Activated CD4-positive, alpha-beta T cell treated with anti-CD3 and anti-CD28 coated beads, Interleukin-2, amount 50 U/mL, for 1 hour (primary cell): ENCODE results near the gene DYNC2H1.

Source experiments
- DNase-seq: peaks from one replicate; pipeline ENCODE4 v3.0.0-alpha.2; 2020

Gene DYNC2H1, protein sequence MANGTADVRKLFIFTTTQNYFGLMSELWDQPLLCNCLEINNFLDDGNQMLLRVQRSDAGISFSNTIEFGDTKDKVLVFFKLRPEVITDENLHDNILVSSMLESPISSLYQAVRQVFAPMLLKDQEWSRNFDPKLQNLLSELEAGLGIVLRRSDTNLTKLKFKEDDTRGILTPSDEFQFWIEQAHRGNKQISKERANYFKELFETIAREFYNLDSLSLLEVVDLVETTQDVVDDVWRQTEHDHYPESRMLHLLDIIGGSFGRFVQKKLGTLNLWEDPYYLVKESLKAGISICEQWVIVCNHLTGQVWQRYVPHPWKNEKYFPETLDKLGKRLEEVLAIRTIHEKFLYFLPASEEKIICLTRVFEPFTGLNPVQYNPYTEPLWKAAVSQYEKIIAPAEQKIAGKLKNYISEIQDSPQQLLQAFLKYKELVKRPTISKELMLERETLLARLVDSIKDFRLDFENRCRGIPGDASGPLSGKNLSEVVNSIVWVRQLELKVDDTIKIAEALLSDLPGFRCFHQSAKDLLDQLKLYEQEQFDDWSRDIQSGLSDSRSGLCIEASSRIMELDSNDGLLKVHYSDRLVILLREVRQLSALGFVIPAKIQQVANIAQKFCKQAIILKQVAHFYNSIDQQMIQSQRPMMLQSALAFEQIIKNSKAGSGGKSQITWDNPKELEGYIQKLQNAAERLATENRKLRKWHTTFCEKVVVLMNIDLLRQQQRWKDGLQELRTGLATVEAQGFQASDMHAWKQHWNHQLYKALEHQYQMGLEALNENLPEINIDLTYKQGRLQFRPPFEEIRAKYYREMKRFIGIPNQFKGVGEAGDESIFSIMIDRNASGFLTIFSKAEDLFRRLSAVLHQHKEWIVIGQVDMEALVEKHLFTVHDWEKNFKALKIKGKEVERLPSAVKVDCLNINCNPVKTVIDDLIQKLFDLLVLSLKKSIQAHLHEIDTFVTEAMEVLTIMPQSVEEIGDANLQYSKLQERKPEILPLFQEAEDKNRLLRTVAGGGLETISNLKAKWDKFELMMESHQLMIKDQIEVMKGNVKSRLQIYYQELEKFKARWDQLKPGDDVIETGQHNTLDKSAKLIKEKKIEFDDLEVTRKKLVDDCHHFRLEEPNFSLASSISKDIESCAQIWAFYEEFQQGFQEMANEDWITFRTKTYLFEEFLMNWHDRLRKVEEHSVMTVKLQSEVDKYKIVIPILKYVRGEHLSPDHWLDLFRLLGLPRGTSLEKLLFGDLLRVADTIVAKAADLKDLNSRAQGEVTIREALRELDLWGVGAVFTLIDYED (N-terminal part only)

DNA sequence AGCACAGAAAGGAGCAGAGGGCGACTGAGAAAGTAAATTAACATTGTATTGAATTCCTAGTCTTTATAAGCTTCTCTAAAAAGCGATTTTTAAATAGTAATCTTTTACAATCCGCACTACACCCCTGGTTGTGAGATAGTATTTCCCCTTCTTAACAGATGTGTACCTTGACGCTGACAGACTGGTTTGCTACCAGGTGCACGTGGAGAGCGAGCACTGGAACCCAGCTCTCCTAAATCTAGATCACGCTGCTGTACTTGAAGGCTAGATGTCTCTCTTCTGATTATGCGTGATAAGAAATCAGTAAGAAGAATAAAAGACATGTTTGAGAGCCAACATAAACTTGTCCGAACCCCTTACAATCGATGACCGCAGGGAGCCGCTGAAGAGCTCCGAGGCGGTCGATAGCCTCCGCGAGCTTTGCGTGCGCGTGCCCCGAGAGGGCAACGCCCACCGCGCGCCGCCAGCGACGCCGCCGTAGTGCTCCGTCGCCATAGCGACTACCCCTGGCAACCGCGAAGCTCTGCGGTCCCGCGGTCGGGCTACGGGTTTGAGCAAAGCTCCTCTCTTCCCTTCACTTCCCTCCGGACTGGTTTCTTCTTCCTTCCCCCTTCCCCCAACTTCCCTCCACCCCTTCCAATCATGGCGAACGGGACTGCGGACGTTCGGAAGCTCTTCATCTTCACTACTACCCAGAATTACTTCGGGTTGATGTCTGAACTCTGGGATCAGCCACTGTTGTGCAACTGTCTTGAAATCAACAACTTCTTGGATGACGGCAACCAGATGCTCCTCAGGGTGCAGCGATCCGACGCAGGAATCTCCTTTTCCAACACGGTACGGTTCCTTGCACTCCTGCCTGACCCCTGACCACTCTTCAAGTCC, at the start of gene DYNC2H1:
Gene DYNC2H1 (plus strand): TSS at position 494 of the 885 bp plus-strand sequence. CDS start 149 bp downstream, at position 643.
- peak; percentile 85 for DNase-seq

DNA sequence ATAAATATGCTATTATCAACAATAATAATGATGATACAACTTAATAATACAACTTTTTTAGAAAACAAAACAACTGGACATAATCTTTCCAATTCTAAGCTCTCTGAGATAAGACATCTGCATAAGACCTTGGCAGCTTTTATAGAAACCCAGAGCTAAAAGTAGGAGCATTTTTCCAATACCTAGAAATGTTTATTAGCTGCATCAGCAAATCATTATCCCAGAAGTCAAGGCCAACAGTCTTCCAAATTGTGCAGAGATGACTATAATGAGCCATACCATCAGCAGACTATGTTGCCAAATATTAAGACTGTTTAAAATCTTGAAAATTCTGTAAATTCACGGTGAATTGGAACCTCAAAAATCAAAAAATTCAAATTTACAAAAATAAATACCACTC, 47.6 kb upstream of the DYNC2H1 start:
- DNase-seq: no peak

GRCh38 chr11:103067118-103067517, 42.1 kb upstream of the DYNC2H1 start:
- DNase-seq: no peak

GRCh38 chr11:103069367-103069766, 39.9 kb upstream of the DYNC2H1 start:
- DNase-seq: no peak

- no peak for DNase-seq
Observed at GRCh38 chr11:103070142-103070541, 39.1 kb upstream of the DYNC2H1 start.

DNA sequence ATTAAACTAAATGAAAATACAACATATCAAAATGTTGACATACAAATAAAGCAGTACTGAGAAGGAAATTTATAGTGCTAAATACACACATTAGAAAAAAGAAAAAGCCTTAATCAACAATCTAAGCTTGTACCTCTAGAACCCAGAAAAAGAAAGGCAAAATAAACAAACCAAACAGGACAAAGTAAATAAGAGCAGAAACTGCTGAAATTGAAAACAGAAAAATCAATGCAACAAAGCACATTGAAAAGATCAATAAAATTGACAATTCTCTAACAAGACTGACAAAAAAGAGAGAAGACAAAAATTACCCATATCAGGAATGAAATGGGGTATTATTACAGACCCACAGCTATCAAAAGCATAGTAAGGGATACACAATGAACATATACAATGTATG, 38.2 kb upstream of the DYNC2H1 start:
- no peak for DNase-seq

DNA sequence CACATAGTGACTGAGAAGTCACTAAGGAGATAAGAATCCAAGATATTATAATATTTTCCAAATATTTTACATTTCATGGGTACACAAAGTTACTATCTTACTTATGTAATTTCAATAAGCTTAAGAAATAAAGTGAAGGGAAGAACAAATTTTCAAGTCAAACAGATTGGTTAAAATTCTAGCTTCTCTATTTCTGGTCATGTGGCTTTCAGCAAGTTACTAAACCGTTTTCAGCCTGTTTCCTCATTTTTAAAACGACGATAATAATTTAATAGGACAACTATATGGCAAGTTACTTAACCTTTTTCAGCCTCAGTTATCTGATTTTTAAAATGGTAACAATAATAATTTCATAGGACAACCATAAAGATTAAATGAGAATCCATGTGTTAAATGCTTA, 32.9 kb upstream of the DYNC2H1 start:
- DNase-seq: no peak

DNA sequence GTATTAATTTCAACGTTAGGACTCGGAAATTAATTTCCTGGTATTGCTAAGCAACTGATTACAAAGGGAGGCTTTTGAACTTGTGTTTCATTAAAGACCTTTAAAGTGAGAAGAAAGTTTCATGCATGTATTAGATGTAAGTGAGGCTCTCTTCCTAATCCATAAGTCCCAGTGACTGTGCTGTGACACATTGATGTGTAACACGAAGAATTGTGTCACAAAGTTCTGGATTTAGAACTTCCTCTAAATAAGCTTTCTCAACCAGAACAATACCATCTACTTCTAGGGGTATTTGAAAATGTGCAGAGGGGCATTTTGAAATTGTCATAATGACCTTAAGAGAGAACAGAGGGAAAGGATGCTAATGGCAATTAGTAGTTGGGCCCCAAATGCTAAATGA, 31.7 kb upstream of the DYNC2H1 start:
- no peak for DNase-seq

GRCh38 chr11:103078710-103079109, 30.5 kb upstream of the DYNC2H1 start:
- DNase-seq: no peak

DNA sequence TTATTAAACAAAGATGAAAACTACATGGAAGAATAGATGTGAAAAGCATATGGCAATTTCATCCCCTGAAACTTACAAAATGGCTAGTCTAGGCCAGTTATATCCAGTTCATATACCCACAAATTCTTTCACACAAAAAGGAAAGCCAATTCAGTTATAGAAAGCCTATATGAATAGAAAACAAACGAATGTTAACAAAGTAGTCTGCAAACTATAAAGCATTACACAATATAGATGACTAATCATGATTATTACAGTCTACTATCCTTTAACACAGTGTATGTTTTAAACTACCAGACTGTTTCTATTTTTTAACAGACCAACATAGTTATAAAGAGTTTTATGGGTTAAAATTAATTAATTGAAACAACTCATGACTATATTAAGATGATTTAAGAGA, 29.4 kb upstream of the DYNC2H1 start:
- no peak for DNase-seq

DNA sequence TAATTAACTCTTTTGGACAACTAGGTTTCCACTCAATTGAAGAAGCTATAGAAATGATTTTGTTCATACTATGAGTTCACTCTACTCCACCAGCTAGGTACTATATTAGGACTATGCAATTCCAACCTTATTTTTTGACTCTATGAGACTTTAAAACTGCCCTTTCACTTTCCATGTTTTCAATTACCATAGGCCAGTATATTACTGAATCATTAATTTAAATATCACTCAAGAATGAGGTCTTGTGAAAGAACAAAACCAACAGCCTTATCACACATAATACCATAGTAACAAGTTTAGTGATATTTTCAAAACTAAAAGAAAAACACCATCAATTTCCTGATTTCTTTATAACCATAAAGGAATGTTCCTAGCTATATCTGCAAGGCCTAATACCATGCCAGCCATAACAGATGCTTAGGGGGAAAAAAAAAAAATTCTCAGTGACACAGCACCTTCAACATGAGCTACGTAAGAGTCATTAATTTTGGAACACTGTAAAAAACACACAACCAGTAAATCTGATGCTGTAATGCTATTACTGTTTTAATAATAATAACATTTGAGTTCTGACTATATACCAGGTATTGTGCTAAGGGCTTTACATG, 23.4 kb upstream of the DYNC2H1 start:
- DNase-seq: no peak

- DNase-seq: no peak
Observed at GRCh38 chr11:103086461-103086860, 22.8 kb upstream of the DYNC2H1 start.

DNA sequence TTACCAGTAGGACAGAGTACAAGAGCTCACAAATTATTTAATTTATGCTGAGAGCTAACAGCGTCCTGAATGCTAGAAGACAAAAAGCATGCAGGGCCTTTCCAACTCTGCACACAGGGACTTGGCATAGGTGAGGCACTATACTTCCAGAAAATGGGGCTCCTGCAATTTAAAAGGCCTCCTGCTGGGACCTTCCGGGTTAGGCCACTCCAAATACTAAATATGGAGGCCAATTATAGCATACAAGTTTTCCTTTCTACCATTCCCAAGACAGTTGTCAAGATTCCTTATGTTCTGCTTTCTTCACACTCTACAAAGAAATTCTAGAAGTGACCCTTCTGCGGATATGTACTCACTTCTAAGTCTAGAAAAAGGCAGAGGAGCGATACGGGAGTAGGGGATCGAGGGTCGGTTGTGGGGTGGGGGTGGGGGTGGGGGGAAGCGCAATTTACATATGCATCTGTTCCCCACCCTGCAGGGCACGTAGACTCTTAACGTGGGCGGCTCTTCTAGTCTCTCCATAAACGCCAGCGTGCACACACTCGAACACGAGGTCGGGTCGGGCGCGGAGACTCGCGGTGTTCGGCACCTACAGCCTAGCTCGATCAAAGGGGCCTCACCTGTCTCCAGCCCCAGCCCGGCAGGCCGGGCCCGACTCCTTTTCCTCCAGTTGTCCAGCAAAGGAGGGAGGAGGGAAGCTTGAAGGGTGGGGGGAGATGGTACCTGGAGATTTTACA, 18.0 kb upstream of the DYNC2H1 start:
- DNase-seq: peak; percentile 33

DNA sequence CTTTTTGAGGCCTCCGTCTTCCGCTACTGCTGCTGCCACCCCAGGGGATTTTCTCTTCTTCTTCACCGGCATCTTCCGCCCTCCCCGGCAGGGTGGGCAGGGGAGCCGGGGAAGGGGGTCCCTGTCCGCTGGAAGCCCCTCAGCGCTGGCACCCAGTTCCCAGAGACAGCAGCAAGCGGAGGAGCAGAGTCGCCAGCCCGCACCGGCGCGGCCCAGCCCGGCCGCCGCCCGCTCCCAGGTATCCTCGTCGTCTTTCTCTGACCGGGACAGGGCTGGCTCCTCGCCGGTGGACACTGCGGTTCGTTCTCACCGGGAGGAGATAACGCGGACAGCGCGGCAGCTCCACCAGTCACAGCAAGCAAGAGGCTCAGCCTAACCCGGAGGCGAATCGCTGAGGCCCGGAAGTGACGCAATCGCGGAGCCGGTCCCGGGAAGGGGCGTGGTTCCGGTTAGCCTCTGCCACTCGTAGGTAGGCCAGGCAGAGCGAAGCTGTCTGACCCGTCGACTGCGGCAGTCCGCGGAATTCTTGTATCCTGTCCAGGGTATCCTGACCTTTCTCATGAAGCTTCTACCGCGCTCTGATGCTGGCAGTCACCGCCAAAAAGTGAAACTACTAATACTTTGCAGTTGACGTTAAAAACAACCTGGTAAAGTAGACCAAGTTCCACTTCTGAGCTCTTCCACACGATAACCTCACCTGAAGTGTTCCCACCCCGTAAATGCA, 17.3 kb upstream of the DYNC2H1 start, which contains the start of gene DCUN1D5:
Gene DCUN1D5 (minus strand): TSS at position 360 of the 724 bp plus-strand sequence. CDS start 288 bp downstream, at position 72.
- peak; percentile 95 for DNase-seq

DNA sequence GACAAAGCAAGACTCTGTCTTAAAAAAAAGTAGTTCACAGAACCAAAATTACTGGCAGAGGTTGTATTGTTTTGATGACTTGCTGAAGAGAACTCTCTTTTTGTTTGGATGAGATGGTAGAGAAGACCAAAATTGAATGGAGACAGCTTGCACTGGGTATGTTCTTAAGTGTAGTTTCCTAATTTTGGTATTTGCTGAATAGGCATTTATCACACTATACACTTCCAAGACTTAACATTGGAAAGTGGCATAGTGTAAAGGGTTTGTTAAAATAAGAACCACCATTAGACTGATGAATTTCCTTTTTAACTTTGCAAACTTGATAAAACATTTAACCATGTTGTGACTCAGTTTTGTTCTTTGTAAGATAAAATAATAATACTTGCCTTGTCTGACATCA, 11.9 kb upstream of the DYNC2H1 start:
- DNase-seq: no peak

DNA sequence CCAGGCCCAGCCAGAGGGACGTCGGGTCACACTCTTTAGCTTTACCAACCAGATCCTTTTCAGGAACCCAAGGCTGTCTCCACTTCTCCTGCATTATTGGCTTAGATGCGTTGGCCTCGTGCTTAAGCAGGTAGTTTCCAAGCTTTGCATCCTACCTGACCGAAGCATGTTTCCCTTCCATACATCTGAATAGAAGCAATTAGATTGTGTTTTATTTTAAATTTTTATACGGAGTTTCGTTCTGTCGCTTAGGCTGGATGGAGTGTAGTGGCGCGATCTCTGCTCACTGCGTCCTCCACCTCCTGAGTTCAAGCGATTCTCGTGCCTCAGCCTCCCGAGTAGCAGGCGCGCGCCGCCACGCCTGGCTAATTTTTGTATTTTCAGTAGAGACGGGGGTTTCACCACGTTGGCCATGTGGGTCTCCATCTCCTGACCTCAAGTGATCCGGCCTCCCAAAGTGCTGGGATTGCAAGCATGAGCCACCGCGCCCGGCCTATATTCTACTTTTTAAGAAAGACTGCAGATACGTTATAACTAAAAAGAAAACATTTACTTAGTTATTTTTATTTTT, 677 bp downstream of the DYNC2H1 start:
- no peak for DNase-seq

- no peak for DNase-seq
Observed at GRCh38 chr11:103110391-103110790, 1.2 kb downstream of the DYNC2H1 start.

DNA sequence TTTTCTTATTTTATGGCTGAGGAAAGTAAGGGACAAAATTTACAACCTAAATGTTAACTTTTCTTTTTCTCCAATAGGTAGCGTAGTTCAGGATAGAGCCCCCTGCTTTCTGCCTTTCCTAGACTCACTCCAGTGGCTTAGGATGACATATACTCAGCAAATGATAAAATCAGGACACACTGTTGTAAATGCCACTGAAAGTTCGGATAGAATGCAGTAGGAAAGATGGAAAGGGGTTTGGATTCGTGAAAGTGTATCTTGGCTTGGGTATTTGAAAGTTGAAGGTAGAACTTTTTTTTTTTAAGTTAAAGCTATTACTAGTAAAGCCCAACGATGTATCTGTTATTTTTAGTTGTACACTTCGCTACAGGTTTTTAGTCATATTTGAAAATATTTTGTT, 2.2 kb downstream of the DYNC2H1 start:
- DNase-seq: no peak

GRCh38 chr11:103112364-103112763, 3.1 kb downstream of the DYNC2H1 start:
- no peak for DNase-seq

DNA sequence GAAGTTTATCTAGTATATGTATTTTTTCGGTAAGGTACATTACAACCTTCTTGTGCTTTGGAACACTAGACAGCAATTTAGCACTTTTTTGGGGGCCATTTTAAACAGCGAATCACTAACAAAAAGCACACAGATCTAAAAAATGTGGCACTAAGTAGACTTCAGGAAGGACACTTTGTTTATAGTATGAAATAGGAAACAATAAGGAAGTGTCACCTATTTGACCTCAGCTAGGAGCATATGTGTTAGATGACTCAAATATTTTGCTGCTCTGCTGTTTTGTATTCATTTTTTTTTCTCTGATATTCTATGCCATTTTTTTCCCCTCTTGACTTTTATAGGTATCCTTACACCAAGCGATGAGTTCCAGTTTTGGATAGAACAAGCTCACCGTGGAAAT, 5.6 kb downstream of the DYNC2H1 start:
- no peak for DNase-seq
